GM12865 (cell line): Measurements from ENCODE around the gene FILIP1L.

ENCODE experiments used
- DNase-seq: peaks from one replicate; pipeline ENCODE4 v3.0.0; 2010; ENCODE audit warnings: low read depth
- H3K4me3 ChIP-seq: 2 replicates; pipeline ENCODE4 v1.5.1; 2011; ENCODE audit warnings: mild to moderate bottlenecking, low read depth, low read length, control low read depth
- TF ChIP-seq, protein P1 (sequence below): IDR thresholded peaks from 2 replicates; pipeline ENCODE4 v1.5.1; 2011; ENCODE audit warnings: low read length, control low read depth, low read depth, inconsistent platforms; ENCODE audit not compliant: insufficient read depth; ENCODE audit errors: missing control alignments

FILIP1L gene

DNA sequence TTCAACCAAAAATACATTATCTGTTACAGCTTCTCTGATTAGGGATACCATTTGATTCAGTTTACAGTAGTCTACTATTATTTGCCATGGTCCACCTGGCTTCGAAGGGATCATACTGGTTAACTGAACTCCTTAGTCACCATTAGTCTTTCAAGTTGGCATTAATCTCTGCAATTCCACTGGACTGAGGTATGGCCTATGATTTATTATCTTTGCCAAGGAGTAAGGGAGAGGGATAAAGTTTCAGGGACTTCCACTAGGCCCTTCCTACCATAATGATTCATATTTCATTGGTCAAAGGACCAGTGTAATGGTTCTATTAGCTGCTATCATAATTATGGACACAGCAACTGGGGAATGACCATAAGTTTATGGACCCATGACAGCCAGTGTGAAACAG lies 303.9 kb downstream of the FILIP1L start:
- DNase-seq = no peak
- H3K4me3 ChIP-seq = no peak overlapping the region
- TF ChIP-seq, protein P1, sequence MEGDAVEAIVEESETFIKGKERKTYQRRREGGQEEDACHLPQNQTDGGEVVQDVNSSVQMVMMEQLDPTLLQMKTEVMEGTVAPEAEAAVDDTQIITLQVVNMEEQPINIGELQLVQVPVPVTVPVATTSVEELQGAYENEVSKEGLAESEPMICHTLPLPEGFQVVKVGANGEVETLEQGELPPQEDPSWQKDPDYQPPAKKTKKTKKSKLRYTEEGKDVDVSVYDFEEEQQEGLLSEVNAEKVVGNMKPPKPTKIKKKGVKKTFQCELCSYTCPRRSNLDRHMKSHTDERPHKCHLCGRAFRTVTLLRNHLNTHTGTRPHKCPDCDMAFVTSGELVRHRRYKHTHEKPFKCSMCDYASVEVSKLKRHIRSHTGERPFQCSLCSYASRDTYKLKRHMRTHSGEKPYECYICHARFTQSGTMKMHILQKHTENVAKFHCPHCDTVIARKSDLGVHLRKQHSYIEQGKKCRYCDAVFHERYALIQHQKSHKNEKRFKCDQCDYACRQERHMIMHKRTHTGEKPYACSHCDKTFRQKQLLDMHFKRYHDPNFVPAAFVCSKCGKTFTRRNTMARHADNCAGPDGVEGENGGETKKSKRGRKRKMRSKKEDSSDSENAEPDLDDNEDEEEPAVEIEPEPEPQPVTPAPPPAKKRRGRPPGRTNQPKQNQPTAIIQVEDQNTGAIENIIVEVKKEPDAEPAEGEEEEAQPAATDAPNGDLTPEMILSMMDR = no peak

DNA sequence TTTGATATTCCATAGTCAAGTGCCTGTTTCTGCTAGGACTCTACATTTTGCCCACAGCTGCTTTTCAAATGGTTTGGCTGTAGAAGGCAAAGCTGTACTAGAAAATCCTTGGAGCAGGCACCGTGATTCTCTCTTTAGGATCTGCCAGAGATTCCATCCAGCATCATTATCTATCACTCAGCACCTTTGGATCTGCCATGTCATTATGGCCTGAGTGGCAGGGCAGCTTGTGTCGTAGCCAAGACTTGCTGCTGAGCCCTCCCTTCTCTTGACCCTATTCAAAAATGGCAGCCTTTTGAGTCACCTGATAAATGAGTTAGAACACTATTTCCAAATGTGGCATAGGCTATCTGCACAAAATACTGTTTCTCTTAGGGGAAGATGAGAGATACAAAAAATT lies 304.7 kb downstream of the FILIP1L start:
- TF ChIP-seq, protein P1 = no peak
- no peak overlapping the region for H3K4me3 ChIP-seq
- no peak for DNase-seq

DNA sequence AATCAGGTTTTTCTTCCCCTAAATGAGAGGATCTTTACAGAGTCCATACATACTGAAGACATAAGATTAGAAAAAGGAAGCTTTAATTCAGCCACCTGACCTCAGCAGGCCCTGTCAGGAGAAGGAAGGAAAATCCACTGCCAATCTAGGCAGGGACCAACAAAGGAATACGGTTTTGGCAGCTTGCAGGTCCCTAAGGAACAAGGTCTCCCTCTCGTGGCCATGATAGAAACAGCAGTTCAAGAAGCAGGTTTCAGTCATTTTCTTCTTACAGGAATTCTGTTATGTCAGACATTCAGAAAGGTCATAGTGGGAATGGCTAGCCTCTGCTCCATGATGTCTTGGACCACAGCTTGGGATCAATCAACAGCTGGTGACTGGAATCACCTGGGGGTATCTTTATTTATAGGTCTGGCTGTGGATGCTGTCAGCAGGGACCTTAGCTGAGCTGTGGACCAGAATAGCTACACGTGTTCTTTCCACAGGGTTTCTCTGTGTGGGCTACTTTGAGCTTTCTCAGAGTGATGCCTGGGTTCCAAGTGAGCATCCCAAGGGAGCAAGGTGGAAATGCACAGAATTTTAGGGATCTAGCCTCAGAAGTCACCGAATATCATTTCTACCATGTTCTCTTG lies 306.0 kb downstream of the FILIP1L start:
- DNase-seq = peak; percentile 70
- H3K4me3 ChIP-seq = no peak overlapping the region
- TF ChIP-seq, protein P1 = peak; percentile 73

DNA sequence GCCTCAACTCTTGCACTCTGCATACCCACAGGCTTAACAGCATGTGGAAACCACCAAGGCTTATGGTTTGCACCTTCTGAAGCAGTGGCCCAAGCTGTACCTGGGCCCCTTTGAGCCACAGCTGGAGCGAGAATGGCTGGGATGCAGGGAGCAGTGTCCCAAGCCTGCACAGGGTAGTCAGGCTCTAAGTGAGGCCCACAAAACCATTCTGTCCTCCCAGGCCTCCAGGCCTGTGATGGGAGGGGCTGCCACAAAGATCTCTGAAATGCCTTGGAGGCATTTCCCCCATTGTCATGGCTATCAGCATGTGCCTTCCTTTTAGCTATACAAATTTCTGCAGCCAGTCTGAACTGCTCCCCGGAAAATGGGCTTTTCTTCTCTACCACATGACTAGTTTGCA lies 309.1 kb downstream of the FILIP1L start:
- TF ChIP-seq, protein P1 = no peak
- H3K4me3 ChIP-seq = no peak overlapping the region

DNA sequence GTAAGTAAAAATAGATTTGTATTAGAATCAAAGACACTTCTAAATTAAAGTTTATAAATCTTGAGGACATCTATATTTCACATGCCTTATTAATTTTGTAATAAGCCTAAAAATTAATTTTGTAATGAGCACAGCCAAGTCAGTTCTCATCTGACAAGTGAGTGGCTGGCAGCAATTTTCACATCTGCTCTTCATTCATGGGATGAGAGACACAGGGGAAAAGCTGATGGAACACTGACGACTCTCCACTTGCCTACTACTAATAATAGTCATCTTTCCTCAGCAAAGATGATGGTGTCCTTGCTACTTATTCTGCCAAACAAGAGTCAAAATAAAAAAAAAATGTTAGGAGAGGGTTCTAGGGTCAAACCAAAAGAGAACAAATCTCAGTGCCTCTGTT lies 311.0 kb downstream of the FILIP1L start:
- TF ChIP-seq, protein P1 = no peak
- no peak overlapping the region for H3K4me3 ChIP-seq
- no peak for DNase-seq

More for the DNA sequence above, 309.1 kb downstream of the FILIP1L start:
- no peak for DNase-seq

DNA sequence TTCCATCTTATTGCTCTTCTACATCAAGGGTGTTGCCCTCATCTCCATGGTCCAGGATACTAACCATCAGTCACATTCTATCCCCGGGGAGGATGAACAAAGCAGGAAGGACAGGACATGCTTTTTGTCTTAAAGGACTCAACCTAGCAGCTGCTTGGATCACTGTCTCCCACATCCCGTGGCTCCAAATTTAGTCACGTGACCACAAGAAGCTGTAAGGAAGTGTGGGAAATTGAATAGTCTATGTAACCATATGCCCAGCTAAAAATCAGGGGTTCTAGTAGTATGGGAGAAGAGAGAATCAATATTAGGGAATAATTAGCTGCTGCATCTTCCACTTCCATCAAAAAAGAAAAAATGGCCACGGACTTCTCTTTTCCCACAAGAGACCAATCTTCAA lies 314.9 kb downstream of the FILIP1L start:
- TF ChIP-seq, protein P1 = no peak
- DNase-seq = no peak

DNA sequence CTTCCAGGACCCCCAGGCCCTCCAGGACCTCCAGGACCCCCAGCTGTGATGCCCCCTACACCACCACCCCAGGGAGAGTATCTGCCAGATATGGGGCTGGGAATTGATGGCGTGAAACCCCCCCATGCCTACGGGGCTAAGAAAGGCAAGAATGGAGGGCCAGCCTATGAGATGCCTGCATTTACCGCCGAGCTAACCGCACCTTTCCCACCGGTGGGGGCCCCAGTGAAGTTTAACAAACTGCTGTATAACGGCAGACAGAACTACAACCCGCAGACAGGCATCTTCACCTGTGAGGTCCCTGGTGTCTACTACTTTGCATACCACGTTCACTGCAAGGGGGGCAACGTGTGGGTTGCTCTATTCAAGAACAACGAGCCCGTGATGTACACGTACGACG lies 318.7 kb downstream of the FILIP1L start:
- TF ChIP-seq, protein P1 = no peak
- no peak overlapping the region for H3K4me3 ChIP-seq
- DNase-seq = no peak

More for the DNA sequence above, 314.9 kb downstream of the FILIP1L start:
- H3K4me3 ChIP-seq = no peak overlapping the region
